HG03342 (cell line): ENCODE data around the gene ARL2BP.

Experiments
- ATAC-seq: cut with Tn5 transposase; IDR thresholded peaks from one replicate; pipeline ENCODE4 v1.9.1; 2021; ENCODE audit warnings: mild to moderate bottlenecking, moderate library complexity; ENCODE audit not compliant: unreplicated experiment

Gene ARL2BP

GRCh38 chr16:57235128-57236021, 9.7 kb upstream of the ARL2BP start:
- no peak for ATAC-seq

GRCh38 chr16:57236022-57236350, 9.1 kb upstream of the ARL2BP start:
- no peak for ATAC-seq

DNA sequence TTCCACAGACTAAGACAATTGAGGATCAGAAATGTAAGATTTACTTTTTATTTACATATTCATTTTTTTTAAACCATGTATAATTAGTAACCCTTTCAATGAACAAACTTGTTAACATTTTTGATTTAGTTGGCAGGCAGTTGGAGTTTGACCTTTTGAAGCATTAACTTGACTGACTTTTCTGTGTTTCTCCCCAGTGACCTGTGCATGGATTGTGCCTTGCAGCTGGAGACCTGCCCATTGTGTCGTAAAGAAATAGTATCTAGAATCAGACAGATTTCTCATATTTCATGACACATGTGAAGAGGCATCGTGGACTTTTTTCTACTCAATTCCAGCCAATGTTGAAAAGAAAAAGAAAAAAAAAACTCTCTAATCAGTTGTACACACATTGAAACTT, 6.4 kb upstream of the ARL2BP start:
- no peak for ATAC-seq

- no peak for ATAC-seq
Observed at GRCh38 chr16:57239107-57239506, 6.0 kb upstream of the ARL2BP start.

DNA sequence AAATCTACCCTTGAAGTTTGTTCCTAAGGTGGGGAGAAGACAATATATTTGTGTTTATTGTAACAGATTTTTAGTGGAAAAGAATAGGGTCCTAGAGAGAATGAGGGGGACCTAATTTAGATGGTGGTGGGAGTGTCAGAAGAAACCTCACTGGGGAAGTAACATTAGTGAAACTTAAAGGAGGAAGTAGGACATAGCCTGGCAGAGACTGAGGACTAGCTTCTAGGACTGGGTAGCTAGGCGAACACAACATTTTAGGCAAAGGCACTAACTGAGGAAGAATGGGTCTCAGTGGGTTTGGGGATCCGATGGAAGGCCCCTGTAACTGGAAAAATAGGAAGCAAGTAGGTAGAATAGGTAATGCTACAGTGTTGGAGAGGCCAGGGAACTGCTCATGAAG, 4.2 kb upstream of the ARL2BP start:
- peak; percentile 27 for ATAC-seq

DNA sequence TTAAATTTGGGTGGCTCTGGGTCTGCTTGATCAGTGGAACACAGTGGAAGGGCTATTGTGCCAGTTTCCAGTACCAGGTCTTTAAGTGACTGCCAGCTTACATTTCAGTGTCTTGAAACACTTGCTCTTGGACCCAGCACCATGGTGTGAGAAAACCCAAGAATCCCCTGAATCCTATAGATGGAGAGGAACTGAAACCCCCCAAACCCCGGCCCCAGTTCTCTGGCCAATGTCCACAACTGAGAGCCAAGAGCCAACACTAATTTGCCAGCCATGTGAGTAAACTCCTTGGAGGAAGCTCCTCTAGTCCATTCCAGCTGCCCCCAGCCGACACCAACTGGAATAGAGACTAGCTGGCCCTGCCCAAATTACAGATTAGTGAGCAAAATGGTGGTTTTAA, 2.4 kb upstream of the ARL2BP start:
- no peak for ATAC-seq

GRCh38 chr16:57244463-57244766, 644 bp upstream of the ARL2BP start:
- peak; percentile 22 for ATAC-seq

GRCh38 chr16:57245472-57246113, 534 bp downstream of the ARL2BP start:
- ATAC-seq = peak; percentile 28

- no peak for ATAC-seq
Observed at GRCh38 chr16:57251352-57251751, 6.3 kb downstream of the ARL2BP start.

- ATAC-seq = no peak
Observed at GRCh38 chr16:57252148-57252721, 7.2 kb downstream of the ARL2BP start.

DNA sequence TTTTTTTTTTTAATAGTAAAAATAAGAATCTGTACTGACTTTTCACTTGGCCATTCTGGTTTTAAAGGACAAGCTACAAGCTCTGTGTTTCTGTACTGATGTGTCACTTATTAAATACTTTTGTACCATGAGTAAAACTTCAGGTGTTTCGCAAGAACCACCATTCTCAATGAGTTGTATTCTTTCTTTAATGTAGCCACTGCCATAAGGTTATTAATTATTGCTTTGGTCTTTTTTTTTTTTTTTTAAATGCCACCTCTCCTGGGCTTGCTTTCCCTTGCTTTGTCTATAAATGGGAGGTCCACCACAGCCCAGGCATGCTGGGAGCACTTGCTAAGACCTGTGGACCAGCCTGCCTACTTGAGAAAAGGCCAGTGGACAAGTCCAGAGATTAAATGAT, 8.4 kb downstream of the ARL2BP start:
- no peak for ATAC-seq

DNA sequence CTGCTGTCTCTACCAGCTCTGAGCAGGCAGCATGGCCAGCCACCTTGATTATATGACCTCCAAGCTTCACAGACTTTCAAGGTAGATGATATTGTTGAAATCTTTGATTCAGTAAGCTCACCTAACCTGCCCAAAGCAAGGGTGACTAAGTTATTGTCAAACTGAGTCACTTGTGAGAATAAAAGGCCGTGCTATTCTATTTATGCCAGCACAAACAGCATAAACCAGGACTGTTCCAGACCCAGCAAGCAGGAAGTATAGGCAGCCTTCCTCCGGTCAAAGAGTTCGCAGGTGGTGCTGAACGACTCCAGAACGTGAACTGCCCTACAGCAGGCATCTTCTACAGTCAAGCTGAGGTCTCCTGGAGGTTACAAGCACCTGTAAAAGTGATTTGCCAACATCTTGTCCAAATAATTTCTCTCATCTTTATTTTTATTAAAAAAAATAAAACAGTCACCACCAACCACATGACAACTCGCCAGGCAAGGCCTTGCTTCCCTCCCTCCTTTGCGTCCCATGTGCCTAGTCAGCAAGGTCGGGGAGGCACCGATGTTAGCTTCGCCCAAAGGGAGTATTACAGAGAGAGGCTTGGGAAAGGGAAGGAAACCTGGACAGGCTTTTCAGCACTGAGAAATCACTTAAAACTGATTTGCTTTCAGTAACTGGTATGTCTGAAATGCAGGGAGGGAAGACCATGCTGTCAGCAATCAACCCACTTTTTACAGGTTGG, 10.8 kb downstream of the ARL2BP start:
- ATAC-seq = no peak

- no peak for ATAC-seq
Observed at GRCh38 chr16:57256601-57257395, 11.7 kb downstream of the ARL2BP start.

DNA sequence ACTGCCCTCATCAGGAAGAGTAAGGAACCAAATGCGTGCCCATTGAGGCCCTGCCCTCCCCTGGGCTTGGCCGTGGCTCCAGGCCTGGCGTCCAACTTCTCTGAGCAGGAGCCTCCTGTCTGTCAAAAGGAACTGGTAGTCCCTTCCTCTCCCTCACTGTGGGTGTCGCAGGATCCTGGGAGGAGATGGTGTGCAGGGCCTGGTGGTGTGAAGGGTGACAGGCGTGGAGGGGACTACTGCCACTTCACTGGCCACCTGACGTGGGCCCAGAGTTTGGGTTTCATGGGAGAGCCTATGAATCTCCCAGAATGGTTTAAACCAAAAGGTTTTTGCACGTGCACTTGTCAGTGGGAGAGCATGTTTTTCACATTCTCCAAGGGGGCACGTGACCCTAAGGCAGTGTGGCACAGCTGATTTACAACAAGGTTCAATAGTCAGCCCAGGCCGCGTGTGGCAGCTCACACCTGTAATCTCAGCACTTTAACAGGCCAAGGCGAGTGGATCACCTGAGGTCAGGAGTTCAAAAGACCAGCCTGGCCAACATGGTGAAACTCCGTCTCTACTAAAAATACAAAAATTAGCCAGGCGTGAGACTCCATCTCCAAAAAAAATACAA, 12.5 kb downstream of the ARL2BP start:
- no peak for ATAC-seq

GRCh38 chr16:57258226-57258909, 13.3 kb downstream of the ARL2BP start:
- ATAC-seq = no peak

DNA sequence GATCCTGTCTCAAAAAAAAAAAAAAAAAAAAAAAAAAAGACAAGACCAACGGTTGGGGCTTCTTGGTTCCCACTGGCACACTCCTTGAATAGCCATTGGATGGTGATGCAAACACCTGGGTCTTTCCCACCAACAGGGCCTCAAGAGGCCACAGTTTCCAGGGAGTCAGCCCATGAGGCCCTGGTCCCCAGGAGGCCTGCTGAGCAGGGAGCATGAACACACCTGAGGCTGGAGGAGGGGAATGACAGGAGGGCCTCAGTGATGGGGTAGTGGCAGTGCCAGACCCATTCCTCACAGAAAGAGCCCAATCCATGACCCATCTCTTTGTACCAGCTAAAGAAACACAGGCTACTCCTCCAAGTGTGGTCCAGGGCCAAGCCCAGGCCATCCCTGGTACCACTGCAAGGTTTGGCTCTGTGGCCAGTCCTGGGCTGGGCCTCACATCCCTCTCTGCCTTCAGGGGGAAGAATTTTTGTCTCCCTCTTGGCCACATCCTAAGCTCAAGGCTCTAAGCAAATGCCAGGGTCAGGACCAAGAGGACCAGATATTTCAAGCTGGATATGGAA, 13.9 kb downstream of the ARL2BP start:
- ATAC-seq = no peak

DNA sequence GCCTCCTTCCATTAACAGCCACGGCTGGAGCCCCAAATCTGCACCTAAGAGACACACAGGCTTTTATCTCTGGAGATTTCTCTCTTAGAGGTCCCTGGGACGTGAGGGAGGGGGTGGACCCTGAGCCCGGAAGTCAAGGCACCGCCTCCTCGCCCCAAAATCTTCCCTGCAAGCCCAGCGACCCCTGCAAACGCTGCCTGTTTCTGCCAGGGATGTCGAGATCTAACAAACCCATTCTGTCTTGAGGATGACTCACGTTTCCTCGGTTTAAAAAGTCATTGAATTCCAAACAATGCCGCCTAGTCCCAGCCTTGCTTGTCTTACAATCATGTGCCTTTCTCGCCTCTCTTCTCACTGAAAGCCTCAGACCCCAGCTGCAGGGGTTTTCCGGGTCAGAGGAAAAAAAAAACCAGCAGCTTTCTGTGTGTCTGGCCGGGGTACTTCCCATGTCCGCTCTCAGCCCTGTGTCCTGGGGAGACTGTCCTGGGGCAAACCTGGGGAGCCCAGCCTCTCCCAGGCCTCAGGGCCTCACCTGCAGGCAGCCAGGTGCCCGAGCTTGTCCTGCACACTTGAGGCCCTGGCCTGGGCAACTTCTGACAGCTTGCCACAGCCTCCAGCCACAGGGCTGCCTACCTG, 15.4 kb downstream of the ARL2BP start:
- ATAC-seq = no peak

DNA sequence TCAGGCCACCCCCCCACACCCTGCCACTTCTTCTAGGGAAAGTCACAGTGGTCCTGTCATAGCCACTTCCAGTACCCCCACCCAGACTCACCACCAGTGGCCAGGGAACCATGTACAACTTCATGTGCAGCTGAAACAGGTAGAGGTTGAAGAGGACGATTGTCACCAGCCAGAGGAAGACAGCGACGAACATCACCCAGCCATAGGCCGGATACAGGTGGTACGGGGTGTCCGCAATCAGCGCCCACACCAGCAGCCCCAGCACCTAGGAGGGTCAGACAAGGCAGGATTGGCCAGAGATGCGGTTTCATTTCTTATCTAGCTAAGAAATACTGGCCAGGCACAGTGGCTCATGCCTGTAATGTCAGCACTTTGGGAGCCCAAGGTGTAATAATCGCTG, 16.7 kb downstream of the ARL2BP start:
- no peak for ATAC-seq
